GM12891 (cell line): ENCODE data around the gene ACER3.

Experiments
- POLR2A ChIP-seq: IDR thresholded peaks from 2 replicates; pipeline ENCODE4 v1.6.1; 2011; ENCODE audit warnings: low read depth, low read length, control low read depth
- POLR2AphosphoS5 ChIP-seq: IDR thresholded peaks from 2 replicates; pipeline ENCODE4 v1.6.1; 2011; ENCODE audit warnings: low read depth, low read length, control low read depth

- TF ChIP-seq POLR2A (no peak), POLR2AphosphoS5 (no peak)
Measured at GRCh38 chr11:77035580-77035979, 174.9 kb downstream of the ACER3 start.
